NCI-H345 (cell line): ENCODE data around the gene BPIFB4.

ENCODE experiments used
- DNase-seq: peaks from one replicate; lab custom pipeline; 2025; lab: John Stamatoyannopoulos, UW

BPIFB4 gene

DNA sequence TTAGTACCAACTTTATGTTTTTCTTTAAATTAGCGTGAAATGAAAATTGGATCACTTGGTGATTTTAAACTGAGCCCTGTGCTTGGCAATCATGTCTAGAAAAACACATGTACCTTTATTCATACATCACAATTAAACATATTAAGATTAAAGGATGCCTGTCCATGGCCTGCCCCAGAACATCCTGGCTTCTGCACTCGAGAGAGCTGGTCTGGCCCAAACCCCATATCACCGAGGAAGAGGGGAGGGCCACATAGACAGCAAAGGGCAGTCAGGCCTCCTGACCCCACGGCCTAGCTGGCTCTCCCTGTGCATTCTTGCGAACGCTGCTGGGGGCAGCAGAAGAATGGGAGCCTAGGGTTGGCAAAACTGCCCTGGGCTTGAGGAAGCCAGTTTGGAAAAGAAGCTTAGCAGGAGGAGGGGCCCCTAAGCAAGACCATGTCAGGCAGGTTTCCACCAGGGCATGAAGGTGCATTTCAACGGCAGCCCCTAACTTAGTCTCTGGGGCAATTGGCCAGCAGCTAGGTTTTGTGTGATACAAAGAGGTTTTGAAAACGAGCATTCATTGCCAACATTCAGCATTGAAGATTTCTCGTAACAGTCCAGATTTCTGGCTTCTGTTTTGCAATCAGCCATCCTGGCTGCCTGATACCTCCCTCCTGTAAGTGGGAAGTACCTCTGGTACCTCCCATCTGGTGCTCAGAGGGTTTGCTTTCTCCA is 17.2 kb upstream of the BPIFB4 start:
- DNase-seq: no peak

DNA sequence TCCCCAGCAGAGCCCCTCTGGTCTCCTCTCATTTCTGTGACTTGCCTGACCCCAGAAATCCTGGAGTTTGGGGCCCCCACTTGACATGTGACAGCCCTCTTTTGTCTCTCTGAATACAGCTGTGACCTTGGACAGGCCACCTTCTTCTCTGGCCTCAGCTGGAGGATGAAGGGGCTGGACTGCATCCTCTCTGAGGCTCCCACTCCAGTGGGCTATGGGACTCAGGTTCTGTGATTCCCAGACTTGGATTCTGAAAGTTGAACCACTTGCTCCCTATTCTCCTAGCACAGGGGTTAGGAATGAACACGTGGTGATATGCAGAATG is 16.7 kb upstream of the BPIFB4 start:
- no peak for DNase-seq

DNA sequence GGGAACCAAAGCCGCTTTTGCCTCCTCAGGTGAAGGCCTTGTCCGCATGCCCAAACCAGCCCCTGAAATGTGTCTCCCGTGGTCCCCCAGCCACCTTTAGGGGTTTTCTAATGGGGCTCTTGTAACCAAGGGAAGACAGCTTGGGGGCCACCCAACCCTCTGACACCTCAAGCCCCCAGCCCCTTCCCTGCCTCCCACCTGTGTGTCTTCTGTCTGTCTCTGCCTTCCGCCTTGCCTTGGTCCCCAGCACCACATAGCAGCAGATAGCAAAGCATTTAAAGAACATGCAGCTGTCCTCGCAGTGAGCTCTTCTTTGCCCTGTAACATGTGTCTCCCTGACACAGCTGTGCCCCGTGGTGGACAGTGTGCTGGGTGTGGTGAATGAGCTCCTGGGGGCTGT is 16.2 kb upstream of the BPIFB4 start:
- no peak for DNase-seq

DNA sequence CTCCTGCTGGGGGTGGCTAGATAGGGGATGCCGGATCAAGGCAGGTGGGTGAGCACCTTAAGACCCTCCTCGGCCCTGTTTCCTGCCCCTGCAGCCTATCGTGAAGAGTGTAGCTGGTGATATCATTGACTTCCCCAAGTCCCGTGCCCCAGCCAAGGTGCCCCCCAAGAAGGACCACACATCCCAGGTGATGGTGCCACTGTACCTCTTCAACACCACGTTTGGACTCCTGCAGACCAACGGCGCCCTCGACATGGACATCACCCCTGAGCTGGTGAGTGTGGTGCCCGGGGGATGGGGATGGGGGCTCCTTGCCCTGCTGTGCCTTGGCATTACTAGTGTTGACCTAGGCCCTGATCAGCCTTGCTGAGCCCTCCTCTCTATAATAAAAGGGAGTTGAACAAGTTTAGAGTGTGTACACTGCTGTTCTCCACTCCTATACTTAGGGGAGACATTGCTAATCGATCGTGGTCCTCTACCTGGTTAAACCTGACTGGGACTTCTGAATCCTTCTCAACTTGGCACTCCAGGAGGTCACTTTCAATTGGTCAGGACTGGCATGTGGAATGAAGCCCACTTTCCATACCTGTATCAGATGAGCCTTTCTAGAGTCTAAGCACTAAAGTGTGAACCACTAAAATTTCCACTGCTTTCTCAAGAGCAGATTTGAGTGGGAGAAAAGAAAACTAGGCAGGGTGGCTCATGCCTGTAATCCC is 14.7 kb upstream of the BPIFB4 start:
- no peak for DNase-seq

DNA sequence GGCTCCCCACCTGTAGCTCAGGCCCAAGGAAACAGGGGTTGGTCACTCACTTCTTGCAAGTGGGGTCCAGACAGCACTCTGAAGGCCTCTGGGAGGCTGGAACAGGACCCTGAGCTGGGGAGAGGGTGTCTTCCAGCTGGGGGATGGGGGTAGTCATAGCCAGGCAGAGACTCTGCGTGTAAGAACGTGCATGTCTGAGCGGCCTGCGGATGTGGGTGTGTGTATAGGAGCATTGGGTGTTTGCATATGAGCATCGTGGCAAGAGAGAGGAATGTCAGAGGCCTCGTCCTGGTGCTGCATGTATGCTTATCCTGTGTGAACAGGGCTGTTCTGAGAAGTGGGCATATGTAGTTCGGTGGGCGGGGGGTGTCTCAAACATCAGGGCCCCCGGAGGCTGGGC is 13.7 kb upstream of the BPIFB4 start:
- DNase-seq: no peak

DNA sequence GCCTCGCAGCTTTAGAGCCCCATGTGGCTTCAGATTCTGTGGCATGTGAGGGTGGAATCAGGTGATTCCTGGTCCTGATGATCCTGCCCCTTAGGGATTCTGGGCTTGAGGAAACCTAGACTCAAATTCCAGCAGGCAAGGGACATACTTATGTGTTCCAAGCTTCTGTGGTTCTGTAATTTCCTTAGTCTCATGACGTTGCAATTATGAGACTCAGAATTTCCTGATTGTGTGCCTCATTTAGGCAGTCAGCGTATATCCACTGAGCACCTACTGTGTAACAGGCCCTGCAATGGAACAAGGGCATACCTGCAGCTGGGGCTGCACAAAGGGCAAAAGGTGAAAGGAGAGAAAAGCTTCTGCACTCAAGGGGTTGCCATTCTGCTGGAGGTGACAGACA is 11.6 kb upstream of the BPIFB4 start:
- no peak for DNase-seq

DNA sequence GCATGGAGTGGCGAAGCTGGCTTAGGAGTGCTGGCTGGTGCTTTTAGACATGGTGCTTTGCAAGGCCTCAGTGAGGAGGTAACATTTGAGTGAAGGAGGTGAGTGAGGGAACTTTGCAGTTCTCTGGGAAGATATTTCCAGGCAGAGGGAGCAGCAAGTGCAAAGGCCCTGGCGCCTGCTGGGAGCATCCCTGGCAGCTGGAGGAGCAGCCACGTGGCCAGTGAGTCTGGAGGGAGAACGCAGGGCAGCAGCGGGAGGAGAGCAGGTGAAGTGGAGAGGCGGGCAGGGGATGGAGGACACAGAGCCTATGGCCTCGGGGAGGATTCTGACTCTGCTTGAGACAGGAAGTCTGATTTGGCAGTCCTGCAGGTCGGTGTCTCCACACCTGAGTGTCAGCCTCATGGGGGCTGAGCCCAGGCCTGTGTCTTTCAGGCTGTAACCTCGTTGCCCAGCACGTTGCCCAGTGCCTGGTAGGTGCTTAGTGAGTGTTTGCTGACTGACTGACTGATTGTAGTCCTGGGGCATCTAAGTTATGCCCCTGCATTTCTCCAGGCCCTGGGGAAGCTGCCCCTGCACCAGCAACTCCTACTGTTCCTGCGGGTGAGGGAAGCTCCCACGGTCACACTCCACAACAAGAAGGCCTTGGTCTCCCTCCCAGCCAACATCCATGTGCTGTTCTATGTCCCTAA is 11.0 kb upstream of the BPIFB4 start:
- no peak for DNase-seq

DNA sequence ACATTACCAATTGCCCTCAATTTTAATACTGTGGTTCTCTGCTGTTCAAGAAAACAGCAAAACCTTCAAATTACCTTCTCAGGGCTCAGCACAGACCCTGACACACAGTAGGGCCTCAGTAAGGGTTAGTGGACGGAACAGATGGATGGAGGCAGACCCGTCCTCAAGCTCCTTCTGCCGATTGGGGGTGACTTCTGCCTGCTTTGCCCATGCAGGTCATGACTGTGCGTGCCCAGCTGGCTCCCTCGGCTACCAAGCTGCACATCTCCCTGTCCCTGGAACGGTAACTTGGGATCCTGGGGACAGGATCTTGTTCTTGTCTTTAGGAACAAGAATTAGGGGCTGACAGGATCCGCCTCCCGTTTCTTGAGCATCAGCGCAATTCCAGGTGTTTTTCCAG is 9.8 kb upstream of the BPIFB4 start:
- DNase-seq: no peak

DNA sequence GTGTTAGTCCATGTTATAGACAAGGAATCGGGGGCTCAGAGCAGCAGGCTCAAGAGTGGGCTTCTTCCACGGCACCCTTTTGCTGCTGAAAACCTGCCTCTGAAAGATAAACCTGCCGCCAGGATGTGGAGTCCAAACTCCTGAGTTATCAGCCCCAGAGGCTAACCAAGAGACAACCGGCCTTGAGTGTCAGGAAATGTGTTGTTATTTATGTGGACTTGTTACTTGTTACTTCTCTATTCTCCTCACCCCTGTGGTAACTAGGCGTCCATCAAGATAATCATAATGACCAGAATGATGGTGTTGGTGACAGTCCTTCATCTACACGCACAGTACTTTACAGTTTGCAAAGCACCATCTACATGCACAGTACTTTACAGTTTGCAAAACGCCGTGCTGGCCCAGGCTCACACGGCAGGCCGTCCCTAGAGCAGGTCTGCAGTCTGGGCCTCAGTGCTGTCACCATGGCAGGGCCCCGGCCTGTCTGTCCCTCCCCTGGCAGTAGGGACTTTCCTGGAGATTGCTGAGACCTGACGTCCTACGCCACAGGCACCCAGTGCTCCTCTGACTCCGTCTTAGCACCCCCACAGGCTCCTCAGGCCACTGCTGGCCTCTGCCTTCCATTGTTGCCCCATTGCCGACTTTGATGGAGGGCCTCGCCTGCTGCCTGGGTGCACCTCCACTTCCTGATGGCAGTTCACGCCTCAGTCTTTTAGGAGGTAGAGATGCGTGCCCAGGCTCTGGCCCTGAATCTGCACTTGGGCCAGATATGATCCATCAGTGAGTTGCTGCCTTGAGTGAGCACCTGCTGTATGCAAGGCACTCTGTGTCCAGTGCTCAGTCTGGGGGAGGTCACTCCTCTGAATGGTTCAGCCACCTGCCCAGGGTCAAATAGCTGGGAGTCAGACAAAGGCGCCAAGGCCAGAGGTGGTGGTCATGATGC is 9.1 kb upstream of the BPIFB4 start:
- DNase-seq: no peak

DNA sequence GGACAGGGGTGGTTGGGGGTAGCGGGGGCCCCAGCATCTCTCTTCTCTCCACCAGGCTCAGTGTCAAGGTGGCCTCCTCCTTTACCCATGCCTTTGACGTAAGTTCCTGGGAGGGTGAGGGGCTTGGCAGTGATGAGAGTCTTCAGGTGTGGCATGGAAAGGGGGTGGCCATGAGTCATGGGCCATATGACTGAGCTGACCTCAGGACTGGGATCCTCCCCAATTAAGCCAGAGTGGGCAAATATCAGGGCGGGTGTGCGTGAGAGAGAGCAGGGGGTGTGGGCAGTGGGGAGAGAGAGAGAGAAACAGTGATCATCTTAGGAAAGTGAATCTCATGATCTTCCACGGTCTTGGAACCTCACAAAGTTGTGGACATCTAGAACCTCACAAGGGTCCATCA is 8.2 kb upstream of the BPIFB4 start:
- DNase-seq: no peak

DNA sequence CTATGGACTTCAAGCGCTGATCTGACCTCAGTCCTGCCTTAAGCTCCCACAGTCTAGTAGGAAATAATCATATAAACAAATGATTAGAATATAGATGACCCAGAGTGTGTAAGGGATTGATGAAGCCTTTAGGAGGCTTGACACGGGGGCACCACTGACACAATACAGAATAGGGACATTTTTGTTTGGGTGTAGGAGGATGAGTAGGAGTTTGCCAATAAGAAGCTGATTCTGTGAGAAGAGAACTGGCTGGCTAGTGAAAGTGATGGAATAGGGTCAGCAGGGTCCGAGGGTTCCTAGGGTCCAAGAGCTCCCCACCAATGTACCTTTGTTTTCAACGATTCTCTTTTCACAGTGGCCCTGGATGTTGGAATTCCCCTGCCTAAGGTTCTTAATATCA is 7.1 kb upstream of the BPIFB4 start:
- DNase-seq: no peak

DNA sequence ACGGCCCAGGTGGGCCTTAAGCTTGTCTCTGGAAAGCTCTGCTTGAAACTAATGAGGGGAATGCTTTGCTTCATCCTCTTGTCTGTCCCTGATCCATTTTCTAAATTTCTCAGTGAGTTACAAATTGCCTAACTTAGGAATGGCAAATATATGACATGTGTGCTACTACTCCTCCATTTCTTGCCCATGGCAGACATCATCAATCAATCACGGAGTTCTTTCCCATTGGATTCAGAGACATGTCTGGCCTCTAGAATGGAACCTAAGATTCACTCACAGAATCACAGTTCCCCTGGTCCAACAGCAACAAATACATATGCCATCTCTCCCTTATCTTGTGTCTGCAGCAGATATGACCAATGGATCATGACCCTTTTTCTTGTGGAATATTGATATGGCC is 6.6 kb upstream of the BPIFB4 start:
- no peak for DNase-seq

DNA sequence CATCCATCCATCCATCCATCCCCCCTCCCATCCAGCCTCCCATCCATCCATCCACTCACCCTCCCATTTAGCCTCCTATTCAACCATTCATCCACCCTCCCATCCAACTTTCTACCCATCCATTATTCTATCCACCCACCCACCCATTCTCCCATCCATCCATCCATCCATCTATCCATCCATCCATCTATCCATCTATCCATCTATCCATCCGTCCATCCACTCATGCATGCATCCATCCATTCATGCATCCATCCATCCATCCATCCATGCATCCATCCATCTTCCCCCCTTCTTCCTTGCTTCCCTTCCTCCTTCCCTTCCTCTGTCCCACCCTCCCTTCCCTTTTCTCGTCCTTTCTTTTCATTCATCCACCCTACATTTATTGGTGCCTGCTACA is 4.8 kb upstream of the BPIFB4 start:
- DNase-seq: no peak

DNA sequence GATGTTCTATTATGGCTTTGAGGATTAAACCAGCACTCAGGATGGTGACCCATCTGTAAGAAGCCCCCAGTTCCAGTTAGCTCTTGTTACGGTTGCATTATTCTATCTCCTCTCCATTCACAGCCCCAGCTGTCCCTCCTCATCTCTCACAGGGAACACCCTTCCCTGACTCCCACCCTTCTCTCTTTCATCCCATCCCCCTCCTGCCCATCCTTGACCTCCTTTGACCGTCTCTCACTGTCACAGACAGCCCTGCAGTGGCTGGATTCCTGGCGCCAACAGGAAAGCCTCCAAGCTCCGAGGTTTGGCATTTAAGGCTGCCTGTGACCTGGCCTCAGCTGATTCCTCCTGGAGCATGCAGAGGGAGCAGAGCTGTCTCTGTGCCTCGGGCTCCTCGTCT is 4.2 kb upstream of the BPIFB4 start:
- DNase-seq: no peak

DNA sequence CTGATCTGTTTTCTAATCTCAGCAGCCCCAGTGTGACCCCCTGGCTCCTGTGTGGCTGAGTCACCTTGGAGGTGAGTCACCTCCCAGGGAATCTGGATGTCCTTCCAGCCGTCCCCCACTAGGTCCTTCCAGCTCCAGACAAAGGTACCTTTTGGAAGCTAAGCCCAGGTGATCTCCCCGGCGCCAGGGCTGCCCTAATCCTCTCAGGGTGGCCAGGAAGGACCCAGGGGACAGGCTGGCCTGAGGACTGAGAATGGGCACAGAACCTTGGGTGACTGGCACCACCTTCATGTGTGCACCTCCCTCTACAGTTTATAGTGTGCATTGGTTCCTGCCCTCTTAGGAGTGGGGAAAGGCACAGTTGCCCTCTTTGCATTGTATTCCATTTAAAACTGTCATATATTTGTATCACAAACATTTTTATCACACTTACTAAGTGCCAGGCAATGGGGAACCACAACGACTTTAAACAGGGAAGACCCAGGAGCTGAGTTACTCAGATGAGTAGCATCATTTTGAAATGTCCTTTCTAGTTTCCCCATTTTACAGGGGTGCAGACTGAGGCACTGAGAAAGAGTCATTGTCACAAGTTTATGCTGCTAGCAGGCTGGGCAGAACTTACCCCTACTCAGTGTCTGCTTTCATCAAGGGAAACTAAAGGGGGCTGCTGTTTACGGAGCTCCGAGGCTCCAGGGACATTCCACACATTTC is 2.6 kb upstream of the BPIFB4 start:
- DNase-seq: no peak

DNA sequence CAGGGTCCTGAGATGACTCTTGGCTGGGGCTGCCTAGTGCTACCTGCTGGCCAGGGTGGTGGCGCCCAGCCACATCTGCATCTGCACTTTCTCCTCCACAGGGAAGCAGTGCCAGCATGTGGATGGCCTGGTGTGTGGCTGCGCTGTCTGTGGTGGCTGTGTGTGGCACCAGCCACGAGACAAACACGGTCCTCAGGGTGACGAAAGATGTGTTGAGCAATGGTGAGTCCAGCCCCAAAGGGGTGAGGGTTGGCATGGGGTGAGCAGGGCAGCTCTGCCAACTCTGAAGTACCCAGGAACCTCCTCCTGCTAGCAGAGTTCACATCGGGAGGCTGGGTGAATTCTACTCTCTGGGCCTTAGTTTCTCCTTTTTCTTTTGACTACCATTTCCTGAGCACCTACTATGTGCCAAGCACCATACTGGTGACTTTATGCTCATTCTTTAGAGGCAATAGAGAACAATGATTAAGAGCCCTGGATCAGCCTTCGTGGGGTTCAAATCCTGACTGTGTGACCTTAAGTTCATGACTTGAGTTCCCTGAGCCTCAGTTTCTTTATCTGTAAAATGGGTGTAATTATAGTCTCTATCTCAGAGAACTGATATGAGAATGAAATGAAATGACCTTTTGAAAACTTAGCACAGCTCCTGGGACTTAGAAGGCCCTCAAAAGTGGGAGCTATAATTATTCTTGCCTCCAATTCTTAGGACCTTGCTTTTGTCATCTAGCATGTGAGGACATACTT is 2.1 kb downstream of the BPIFB4 start:
- no peak for DNase-seq

DNA sequence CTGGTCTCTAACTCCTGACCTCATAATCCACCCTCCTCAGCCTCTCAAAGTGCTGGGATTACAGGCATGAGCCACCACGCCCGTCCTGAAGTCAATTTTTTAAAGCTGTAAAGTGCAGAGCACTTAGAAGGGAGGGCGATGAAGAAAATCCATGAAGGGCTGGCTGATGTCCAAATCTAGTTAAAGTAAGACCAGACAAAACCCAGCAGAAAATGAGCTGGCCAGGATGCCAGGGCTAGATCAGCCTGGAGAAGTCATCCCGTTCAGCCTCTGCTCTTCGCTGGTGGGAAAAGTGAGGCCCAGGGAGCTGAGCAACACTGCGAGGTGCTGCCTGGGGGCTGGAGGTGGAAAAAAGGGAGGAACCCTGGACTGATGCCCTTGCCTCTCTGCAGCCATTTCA is 3.1 kb downstream of the BPIFB4 start:
- no peak for DNase-seq

DNA sequence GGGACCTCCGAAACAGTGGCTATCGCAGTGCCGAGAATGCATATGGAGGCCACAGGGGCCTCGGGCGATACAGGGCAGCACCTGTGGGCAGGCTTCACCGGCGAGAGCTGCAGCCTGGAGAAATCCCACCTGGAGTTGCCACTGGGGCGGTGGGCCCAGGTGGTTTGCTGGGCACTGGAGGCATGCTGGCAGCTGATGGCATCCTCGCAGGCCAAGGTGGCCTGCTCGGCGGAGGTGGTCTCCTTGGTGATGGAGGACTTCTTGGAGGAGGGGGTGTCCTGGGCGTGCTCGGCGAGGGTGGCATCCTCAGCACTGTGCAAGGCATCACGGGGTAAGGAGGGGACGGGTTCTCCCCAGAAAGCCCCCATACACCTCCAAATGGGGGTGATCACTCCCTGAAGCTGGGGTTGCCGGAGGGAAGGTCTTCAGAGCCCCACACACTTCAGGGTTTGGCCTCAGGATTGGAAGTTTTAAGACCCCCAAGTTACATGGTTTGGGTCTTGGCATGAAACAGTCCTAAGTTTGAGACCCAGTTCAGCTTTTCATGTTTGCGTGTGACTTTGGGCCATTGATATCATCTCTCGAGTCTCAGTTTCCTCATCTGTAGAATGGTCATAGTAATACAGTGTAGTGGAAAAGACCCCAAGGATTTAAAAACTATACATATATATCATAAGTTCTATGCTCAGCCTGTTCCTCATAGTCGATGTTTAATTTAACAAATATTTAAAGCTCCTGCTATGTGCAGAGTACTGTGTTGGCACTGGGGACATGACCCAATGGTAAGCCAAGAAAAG is 4.3 kb downstream of the BPIFB4 start:
- no peak for DNase-seq

DNA sequence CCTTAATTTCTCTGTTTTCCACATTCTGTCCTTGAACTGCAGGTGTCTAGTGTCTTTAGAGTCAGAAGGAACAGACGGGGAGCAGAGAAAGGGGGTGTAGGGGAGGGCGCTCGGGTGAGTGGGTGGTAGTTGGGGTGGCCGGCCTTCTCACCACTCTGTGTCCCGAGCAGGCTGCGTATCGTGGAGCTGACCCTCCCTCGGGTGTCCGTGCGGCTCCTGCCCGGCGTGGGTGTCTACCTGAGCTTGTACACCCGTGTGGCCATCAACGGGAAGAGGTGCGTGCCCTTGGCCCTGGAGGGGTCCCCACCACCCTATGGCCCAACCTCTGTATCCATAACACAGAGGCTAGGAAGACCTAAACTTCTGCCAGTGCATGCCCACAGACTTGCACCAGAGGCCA is 5.3 kb downstream of the BPIFB4 start:
- DNase-seq: no peak

DNA sequence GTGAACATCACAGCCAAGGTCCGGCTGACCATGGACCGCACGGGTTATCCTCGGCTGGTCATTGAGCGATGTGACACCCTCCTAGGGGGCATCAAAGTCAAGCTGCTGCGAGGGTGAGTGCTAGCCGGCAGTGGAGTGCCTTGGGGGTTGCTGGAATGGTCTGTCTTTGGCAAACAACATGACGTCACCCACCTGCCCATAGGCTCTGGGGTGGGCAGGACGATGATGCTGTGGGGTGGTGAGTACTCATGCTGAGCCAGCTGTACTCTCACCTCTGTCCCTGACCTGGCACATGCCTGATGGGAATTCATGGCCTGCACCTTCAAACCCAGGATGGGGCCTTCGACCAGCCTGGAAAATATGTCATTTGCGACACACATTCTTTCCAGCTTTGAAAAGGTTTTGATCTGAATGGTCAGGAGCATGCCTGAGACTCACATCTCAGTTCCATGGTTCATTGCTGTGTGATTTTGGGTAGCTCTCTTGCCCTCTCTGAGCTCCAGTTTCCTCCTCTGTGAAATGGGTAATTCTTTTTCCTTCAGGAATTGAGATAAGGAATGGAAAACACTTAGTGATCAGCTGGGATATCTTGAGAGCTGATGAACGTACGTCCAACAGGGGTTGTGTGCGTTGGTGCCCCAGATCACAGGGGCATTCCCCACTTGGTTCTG is 6.7 kb downstream of the BPIFB4 start:
- no peak for DNase-seq
